K562 (cell line): ENCODE measurements around the gene SLC25A15. TPM values are rescaled to one million over a fixed set of nuclear protein-coding genes. Genes with fewer than 3 reads are reported as not detected.

Experiments used
- ATAC-seq: fragments of 200-7000 bp; cut with Tn5 transposase; 3 replicates; pipeline ENCODE4 v1.9.1; 2020; ENCODE audit warnings: moderate library complexity
- BruUV-seq: library from RNA; stranded (reverse); fragments of 400-500 nt; replicated peaks from 2 replicates; lab custom pipeline; 2021; lab: Mats Ljungman, UMichigan
- CTCF ChIA-PET: fragments of 300-600 bp; formaldehyde crosslinking; extraction: SDS; loops from one replicate; lab custom pipeline; 2021; ENCODE audit warnings: low intra/inter-chr PET ratio; lab: Yijun Ruan, JAX
- POLR2A ChIA-PET: fragments of 300-600, 350-650 bp; sonication (Branson Sonifier 250); formaldehyde crosslinking; extraction: SDS; loops from one replicate; lab custom pipeline; 2021; ENCODE audit warnings: antibody characterized with exemption, inconsistent platforms; lab: Yijun Ruan, JAX
- DNase-seq, 4 experiments: peaks; one replicate each; pipeline versions ENCODE4 v3.0.0 to v3.0.0-alpha.2; 2011 to 2018; ENCODE audit warnings: low spot score in 3 of 4, mixed read lengths in 3 of 4; ENCODE audit errors: extremely low read depth in 1 of 4
- FAIRE-seq: peaks from 2 replicates; lab custom pipeline; 2011; peaks lifted over from hg19 to GRCh38; lab: Jason Lieb, UNC
- H2AFZ ChIP-seq: 2 replicates; pipeline ENCODE4 v1.6.0; 2011; ENCODE audit warnings: low read depth, low read length, control low read depth, inconsistent platforms
- H3K27ac ChIP-seq: fragments of 200-600 bp; 3 replicates; pipeline ENCODE4 v1.8.0; 2011; ENCODE audit warnings: low read depth, mild to moderate bottlenecking, control low read depth, inconsistent platforms, low read length, moderate library complexity, mixed read lengths; ENCODE audit errors: extremely low read depth
- H3K27me3 ChIP-seq, 2 experiments: fragments of 300-600 bp in 1 of 2; 2 replicates in 1 of 2; 3 replicates in 1 of 2; pipeline versions ENCODE4 v1.6.0 to v1.8.0; 2011; ENCODE audit warnings: inconsistent platforms in 2 of 2, low read length in 2 of 2, mild to moderate bottlenecking in 1 of 2, mixed read lengths in 1 of 2, moderate library complexity in 1 of 2; ENCODE audit not compliant: control insufficient read depth in 2 of 2, insufficient read depth in 2 of 2
- H3K36me3 ChIP-seq: fragments of 300-600 bp; 3 replicates; pipeline ENCODE4 v1.8.0; 2011; ENCODE audit warnings: mild to moderate bottlenecking, low read length, inconsistent platforms; ENCODE audit not compliant: control insufficient read depth, insufficient read depth
- H3K4me1 ChIP-seq, 2 experiments: fragments of 200-600 bp in 1 of 2; replicated peaks in 1 of 2; 2 replicates in 1 of 2; 3 replicates in 1 of 2; pipeline versions ENCODE4 v1.5.1 to v1.8.0; 2011; ENCODE audit warnings: inconsistent platforms in 2 of 2, low read length in 2 of 2, mild to moderate bottlenecking in 1 of 2, mixed read lengths in 1 of 2, moderate library complexity in 1 of 2; ENCODE audit not compliant: control insufficient read depth in 2 of 2, insufficient read depth in 2 of 2
- H3K4me2 ChIP-seq: 2 replicates; pipeline ENCODE4 v1.6.1; 2011; ENCODE audit warnings: low read length, control low read depth, inconsistent platforms, mixed read lengths; ENCODE audit not compliant: insufficient read depth
- H3K4me3 ChIP-seq: fragments of 200-600 bp; sonication (generic), shearing (Covaris generic); 2 replicates; pipeline ENCODE4 v1.5.1; 2016; ENCODE audit warnings: control low read depth, inconsistent platforms
- H3K79me2 ChIP-seq: fragments of 200-600 bp; 3 replicates; pipeline ENCODE4 v1.8.0; 2011; ENCODE audit warnings: low read length, inconsistent platforms; ENCODE audit not compliant: control insufficient read depth, insufficient read depth
- H3K9ac ChIP-seq, 2 experiments: 2 replicates each; pipeline versions ENCODE4 v1.6.0 to v1.6.1; 2011; ENCODE audit warnings: low read depth in 2 of 2, low read length in 2 of 2, control low read depth in 1 of 2, inconsistent platforms in 1 of 2, mild to moderate bottlenecking in 1 of 2, mixed read lengths in 1 of 2; ENCODE audit not compliant: insufficient read depth in 1 of 2
- H3K9me1 ChIP-seq: one replicate; pipeline ENCODE4 v1.6.0; 2011; ENCODE audit warnings: inconsistent platforms, mild to moderate bottlenecking, low read length, moderate library complexity; ENCODE audit not compliant: control insufficient read depth, insufficient read depth
- H3K9me3 ChIP-seq: replicated peaks from 2 replicates; pipeline ENCODE4 v1.5.1; 2011; ENCODE audit warnings: low read depth, low read length, inconsistent platforms; ENCODE audit not compliant: control insufficient read depth, insufficient read depth
- H4K20me1 ChIP-seq: replicated peaks from 2 replicates; pipeline ENCODE4 v1.6.1; 2011; ENCODE audit warnings: low read length, inconsistent platforms, mixed read lengths; ENCODE audit not compliant: control insufficient read depth, insufficient read depth
- CXXC5 ChIP-seq: fragments of 250-450 bp; sonication (Bioruptor Pico); IDR thresholded peaks from 2 replicates; pipeline ENCODE4 v1.8.0; 2022; ENCODE audit warnings: inconsistent platforms, mild to moderate bottlenecking, moderate library complexity
- E2F1 ChIP-seq: sonication (generic); formaldehyde crosslinking; IDR thresholded peaks from 2 replicates; pipeline ENCODE4 v1.8.1; 2023; ENCODE audit warnings: mild to moderate bottlenecking, missing genetic modification reagents, moderate library complexity
- ELF2 ChIP-seq: fragments of 250-450 bp; sonication (Bioruptor Pico); IDR thresholded peaks from 2 replicates; pipeline ENCODE4 v1.5.0; 2021; ENCODE audit warnings: mild to moderate bottlenecking
- FOXJ3 ChIP-seq: sonication (generic); formaldehyde crosslinking; IDR thresholded peaks from 2 replicates; pipeline ENCODE4 v1.4.0; 2020; ENCODE audit warnings: mild to moderate bottlenecking, missing genetic modification reagents
- HDAC1 ChIP-seq, 2 experiments: fragments of 450-650 bp; IDR thresholded peaks; 2 replicates each; pipeline ENCODE4 v1.6.1; 2016 to 2017; ENCODE audit warnings: inconsistent platforms in 1 of 2, mild to moderate bottlenecking in 1 of 2, moderate library complexity in 1 of 2
- MAFG ChIP-seq: fragments of 450-650 bp; conservative IDR thresholded peaks from 2 replicates; pipeline ENCODE4 v1.6.1; 2016; ENCODE audit warnings: missing genetic modification characterization, missing compliant biosample characterization
- MBD1 ChIP-seq: fragments of 250-450 bp; sonication (Bioruptor Pico); IDR thresholded peaks from 2 replicates; pipeline ENCODE4 v1.8.0; 2022; ENCODE audit warnings: inconsistent platforms
- MTA3 ChIP-seq: fragments of 450-650 bp; formaldehyde crosslinking; IDR thresholded peaks from 2 replicates; pipeline ENCODE4 v1.6.1; 2017; ENCODE audit warnings: mild to moderate bottlenecking, borderline replicate concordance
- PCBP2 ChIP-seq: fragments of 200-400 bp; formaldehyde crosslinking; IDR thresholded peaks from 2 replicates; pipeline ENCODE4 v1.6.1; 2018; ENCODE audit warnings: low read length, low read depth, mild to moderate bottlenecking, moderate library complexity; ENCODE audit not compliant: poor library complexity, severe bottlenecking
- RBM25 ChIP-seq: fragments of 200-400 bp; formaldehyde crosslinking; IDR thresholded peaks from 2 replicates; pipeline ENCODE4 v1.6.1; 2018; ENCODE audit warnings: low read length, low read depth, moderate library complexity; ENCODE audit not compliant: severe bottlenecking
- RUNX1 ChIP-seq: sonication (generic); IDR thresholded peaks from 2 replicates; pipeline ENCODE4 v1.6.1; 2016; ENCODE audit warnings: antibody characterized with exemption, low read depth
- ZFP36 ChIP-seq: fragments of 150-350 bp; IDR thresholded peaks from 2 replicates; pipeline ENCODE4 v1.6.1; 2018; ENCODE audit warnings: low read length, low read depth; ENCODE audit not compliant: partially characterized antibody
- ZKSCAN1 ChIP-seq: fragments of 150-350 bp; IDR thresholded peaks from 2 replicates; pipeline ENCODE4 v1.6.1; 2016; ENCODE audit warnings: low read depth, low read length
- ZNF253 ChIP-seq: fragments of 250-450 bp; sonication (Bioruptor Pico); conservative IDR thresholded peaks from 2 replicates; pipeline ENCODE4 v1.6.1; 2021; ENCODE audit warnings: mild to moderate bottlenecking
- WGBS: fragments of 100-300 bp; shearing (Covaris generic); methylation state at CpG from one replicate; pipeline ENCODE4 v1.1.6; 2016; ENCODE audit warnings: low coverage, mixed read lengths; ENCODE audit not compliant: insufficient coverage; ENCODE audit errors: missing lambda C conversion rate; 5-methylcytosine and 5-hydroxymethylcytosine counted together
- in situ Hi-C: fragments of 300-500 bp; cut with MboI; formaldehyde crosslinking; loops from 4 replicates; pipeline ENCODE4 v1.15.0; 2018; ENCODE audit warnings: inconsistent platforms, mixed read lengths
- intact Hi-C: fragments of 100-400 bp; cut with micrococcal nuclease; formaldehyde crosslinking; loops from 2 replicates; pipeline ENCODE4 v1.14.2; 2022
- polyA plus RNA-seq, 8 experiments: library from polyadenylated mRNA; depleted of rRNA in 4 of 8; stranded (reverse) in 5 of 8; unstranded in 3 of 8; fragments of >200 nt; fragmentation: Nextera tagmentation in 2 of 8; fragmentation: Illumina TruSeq in 1 of 8; extraction: Ambion mirVana in 2 of 8; extraction: Trizol in 1 of 8; gene quantifications; 2 replicates each; pipeline versions ENCODE4 v1.2.1 to v1.2.3, GENCODE V29; 2011 to 2014; ENCODE audit warnings: inconsistent platforms in 1 of 8, missing spikeins in 1 of 8
- total RNA-seq, 7 experiments: library from RNA; depleted of rRNA in 6 of 7; stranded (reverse); fragments of >200 nt in 6 of 7; fragmentation: Illumina TruSeq in 2 of 7; extraction: Trizol in 2 of 7; gene quantifications; 2 replicates each; pipeline versions ENCODE4 v1.2.1 to v1.2.3, GENCODE V29; 2011 to 2021; ENCODE audit warnings: low replicate concordance in 1 of 7

Gene SLC25A15
- total and polyA plus RNA-seq, 9 of the 15 experiments (the other 6 are each of a cell fraction or from before 2014, with no cell fraction given), result 3.5 to 30.5 (median 20.3) TPM

GRCh38 chr13:40762849-40763248 is 26.6 kb upstream of the SLC25A15 start:
- H3K79me2 ChIP-seq, result no peaks in the 10 kb centered on the region

More at GRCh38 chr13:40762849-40763248, 26.6 kb upstream of the SLC25A15 start:
- H3K9me1 ChIP-seq, result no peaks in the 10 kb centered on the region
- peaks cover 40% of the 10 kb centered on the region; the same call in 2 of the 3 replicates for H3K36me3 ChIP-seq
- no peaks in the 10 kb centered on the region for H3K9me3 ChIP-seq
- H2AFZ ChIP-seq, result no peak overlapping the region
- H3K4me2 ChIP-seq, result no peak overlapping the region
- BruUV-seq, result no TSS peak
- DNase-seq (no peak), FAIRE-seq (no peak), ATAC-seq (no peak)
- no peaks in the 10 kb centered on the region; the same call in 1 of the 2 replicates for H4K20me1 ChIP-seq
- ChIA-PET POLR2A (no interaction called here), CTCF (no interaction called here)
- H3K27ac ChIP-seq, result no peak overlapping the region
- no peak overlapping the region for H3K9ac ChIP-seq
- no peak for TF ChIP-seq ELF2 (CRISPR knock-in tag)
- no peak for TF ChIP-seq RUNX1
- no peak for TF ChIP-seq E2F1 (CRISPR knock-in tag)
- TF ChIP-seq RBM25, result no peak
- no peak for TF ChIP-seq CXXC5
- TF ChIP-seq PCBP2, result no peak
- TF ChIP-seq ZKSCAN1, result no peak
- no peak for TF ChIP-seq ZNF253 (CRISPR knock-in tag)
- TF ChIP-seq FOXJ3 (CRISPR knock-in tag), result no peak
- no peak for TF ChIP-seq HDAC1 (IDR thresholded peaks at IDR 0.05)
- TF ChIP-seq ZFP36, result no peak
- no peak for TF ChIP-seq MAFG
- TF ChIP-seq MTA3, result no peak
- TF ChIP-seq MBD1, result no peak
- no peaks in the 10 kb centered on the region; a peak in 1 of 5 replicates for H3K4me1 ChIP-seq
- no peak overlapping the region for H3K4me3 ChIP-seq
- no peaks in the 10 kb centered on the region for H3K27me3 ChIP-seq
- intact Hi-C loops, result no loop called here
- WGBS, result 100% methylated on average over 1 of the region's 1 CpG
- in situ Hi-C loops, result no loop called here
